Stimulated activated CD8-positive, alpha-beta memory T cell treated with anti-CD3 and anti-CD28 coated beads, Interleukin-12 subunit alpha, Interleukin-12 subunit beta, amount 100 ng/mL, for 24 hours (primary cell): ENCODE data around the gene ZDHHC14.
A peak's percentile ranks its signal among the peaks of the same experiment; 100 is the strongest.
"Not testable (repeated sequence)": the region's sequence is repeated elsewhere in the genome, so short reads cannot be mapped to it uniquely, and the experiment has no call there.

Experiments used
- DNase-seq: peaks from one replicate; pipeline ENCODE4 v3.0.0-alpha.2; 2020; ENCODE audit errors: extremely low read depth

ZDHHC14 gene

DNA sequence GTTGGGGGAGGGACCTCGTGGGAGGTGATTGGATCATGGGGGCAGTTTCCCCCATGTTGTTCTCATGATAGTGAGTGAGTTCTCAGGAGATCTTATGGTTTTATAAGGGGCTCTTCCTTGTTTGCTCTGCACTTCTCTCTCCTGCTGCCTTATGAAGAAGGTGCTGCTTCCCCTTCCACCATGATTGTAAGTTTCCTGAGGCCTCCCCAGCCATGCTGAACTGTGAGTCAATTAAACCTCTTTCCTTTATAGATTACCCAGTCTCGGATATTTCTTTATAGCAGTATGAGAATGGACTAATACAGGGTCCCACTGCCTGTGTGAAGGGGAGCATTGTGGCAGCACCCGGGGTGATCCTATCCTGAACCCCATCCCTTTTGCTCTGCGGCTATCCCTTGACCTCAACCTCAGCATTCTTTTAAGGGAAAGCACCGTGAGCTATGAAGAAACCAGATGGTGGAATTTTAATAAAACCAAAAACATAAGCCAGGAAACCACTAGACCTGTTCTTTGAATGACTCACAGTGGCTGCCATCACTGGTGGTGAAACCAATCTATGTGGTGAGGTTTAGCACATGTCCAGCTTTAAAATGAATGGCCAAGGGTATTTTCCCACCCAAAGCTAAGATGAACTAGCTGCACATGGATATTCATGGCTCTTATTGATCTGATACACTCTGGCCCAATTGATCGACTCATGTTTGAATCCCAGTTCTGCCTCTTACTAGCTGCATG, 62.2 kb downstream of the ZDHHC14 start:
- no peak for DNase-seq

- no peak for DNase-seq
Observed at GRCh38 chr6:157445277-157446009, 64.5 kb downstream of the ZDHHC14 start.

- DNase-seq, result no peak
Observed at GRCh38 chr6:157447735-157448134, 66.7 kb downstream of the ZDHHC14 start.

GRCh38 chr6:157449610-157450009, 68.6 kb downstream of the ZDHHC14 start:
- no peak for DNase-seq

- DNase-seq, result no peak
Observed at GRCh38 chr6:157450931-157451742, 70.1 kb downstream of the ZDHHC14 start.

DNA sequence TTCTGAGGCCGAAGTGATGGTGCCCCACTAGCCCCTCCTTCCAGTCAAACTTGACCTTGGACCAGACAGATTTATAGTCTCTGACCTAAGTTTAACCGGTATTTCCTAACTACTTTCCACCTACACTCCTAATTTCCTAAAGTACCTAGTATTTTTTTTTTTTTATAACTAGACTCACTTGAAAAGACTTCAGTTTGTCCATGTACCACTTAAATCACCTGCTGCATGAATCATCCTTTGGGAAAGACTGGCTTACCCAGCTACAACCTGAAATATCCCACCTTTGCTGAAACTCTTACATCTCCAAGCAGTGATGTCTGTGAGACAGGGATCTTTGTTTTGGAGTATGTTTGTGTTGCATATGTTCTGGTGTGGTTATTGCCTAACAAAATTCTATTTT, 71.1 kb downstream of the ZDHHC14 start:
- no peak for DNase-seq

- no peak for DNase-seq
Observed at GRCh38 chr6:157453131-157453530, 72.1 kb downstream of the ZDHHC14 start.

DNA sequence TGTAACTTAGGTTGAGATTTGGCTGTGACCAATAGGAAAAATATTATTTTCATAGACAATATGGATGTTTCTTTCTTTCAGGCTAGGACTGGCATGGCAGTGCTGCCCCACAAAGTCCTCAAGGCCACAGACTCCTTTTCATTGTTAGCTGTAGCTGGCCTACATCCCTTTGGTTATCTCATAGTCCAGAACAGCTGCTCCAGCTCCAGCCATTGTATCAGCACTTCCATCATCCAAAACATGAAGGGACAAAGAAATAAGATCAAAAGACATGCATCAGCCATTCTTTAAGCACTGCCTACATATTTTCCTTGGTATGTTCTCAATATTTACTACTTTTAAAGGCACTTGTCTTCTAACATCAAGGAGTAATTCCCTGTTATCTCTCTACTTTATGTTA, 73.0 kb downstream of the ZDHHC14 start:
- no peak for DNase-seq

GRCh38 chr6:157454762-157455714, 74.0 kb downstream of the ZDHHC14 start:
- DNase-seq, result no peak

- no peak for DNase-seq
Observed at GRCh38 chr6:157455731-157456523, 74.9 kb downstream of the ZDHHC14 start.

DNA sequence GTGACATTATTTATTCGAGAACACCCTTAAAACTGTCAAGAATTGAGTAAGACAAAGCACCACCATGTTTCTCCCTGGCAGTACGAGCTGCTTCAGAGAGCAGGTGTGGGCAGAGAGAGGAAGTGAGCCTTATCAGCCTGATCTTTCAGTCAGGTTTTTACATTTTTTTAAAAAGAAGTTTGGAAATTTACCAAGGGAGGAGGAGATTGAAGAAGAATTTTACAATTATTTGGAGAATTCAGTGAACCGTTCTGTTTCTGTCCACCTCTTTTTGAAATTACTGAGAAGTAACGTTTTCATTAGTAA, 75.5 kb downstream of the ZDHHC14 start:
- DNase-seq, result no peak

- no peak for DNase-seq
Observed at GRCh38 chr6:157457787-157458186, 76.8 kb downstream of the ZDHHC14 start.

DNA sequence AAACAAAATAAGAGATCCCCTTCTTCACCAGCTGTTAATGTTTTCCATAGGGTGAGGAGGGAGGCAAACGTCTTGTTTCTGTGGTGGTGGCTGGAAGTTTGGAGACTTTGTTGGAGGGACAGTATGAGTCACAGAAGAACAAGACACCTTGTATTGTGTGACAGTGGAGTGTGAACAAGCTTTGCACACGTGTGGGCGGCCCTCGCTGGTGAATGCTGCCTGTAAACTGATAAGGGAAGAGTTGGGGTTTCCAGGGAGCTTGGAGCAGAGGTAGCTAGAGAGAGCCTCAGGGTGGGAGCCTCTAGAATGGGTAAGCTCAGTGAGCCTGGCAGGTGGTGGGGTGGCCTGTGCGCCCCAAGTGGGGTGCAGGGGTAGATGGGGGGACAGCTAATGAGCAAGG, 78.3 kb downstream of the ZDHHC14 start:
- no peak for DNase-seq

- no peak for DNase-seq
Observed at GRCh38 chr6:157460182-157460999, 79.4 kb downstream of the ZDHHC14 start.

DNA sequence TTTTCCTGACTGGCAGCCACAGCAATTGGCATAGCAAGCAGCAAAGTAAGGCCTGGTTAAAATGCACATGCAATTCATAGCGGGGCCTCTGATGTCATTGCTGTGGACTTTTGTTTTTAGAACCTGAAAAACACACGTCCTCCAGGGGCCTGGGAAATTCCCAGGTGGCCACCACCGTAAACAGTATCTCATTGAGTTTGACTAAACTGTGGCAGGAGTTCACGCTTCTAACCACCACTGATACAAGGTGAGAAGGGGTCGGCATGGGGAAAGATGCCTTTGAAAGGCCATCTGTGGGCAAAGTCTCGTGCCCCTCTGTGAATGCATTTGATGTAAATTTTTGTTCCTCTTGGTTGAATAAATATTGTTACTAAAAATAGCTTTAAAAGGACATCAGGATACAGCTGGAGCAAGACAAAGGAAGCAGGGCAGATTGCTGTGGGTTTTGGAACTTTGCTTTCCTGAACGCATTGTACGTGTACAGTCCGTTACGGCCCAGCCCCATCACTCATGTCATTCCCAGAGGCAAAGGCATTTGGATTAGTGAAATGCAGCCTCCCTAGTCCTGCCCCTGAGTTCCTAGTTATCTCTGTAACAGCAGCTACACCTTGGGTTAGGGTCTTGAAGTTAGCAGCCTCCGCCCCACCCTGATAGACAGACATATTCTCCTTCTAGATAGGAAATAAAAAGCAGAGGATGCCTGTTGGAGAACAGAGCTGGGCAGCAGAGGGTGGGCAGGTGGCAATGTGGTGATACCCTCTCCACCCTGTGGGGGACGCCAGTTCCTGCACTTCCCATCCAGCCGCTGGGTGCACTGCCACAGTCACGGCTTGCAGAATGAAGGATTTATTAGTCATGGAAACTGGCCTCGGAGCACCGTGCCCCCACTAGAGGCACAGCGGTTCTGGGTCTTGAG, 80.3 kb downstream of the ZDHHC14 start:
- DNase-seq, result peak; percentile 19

DNA sequence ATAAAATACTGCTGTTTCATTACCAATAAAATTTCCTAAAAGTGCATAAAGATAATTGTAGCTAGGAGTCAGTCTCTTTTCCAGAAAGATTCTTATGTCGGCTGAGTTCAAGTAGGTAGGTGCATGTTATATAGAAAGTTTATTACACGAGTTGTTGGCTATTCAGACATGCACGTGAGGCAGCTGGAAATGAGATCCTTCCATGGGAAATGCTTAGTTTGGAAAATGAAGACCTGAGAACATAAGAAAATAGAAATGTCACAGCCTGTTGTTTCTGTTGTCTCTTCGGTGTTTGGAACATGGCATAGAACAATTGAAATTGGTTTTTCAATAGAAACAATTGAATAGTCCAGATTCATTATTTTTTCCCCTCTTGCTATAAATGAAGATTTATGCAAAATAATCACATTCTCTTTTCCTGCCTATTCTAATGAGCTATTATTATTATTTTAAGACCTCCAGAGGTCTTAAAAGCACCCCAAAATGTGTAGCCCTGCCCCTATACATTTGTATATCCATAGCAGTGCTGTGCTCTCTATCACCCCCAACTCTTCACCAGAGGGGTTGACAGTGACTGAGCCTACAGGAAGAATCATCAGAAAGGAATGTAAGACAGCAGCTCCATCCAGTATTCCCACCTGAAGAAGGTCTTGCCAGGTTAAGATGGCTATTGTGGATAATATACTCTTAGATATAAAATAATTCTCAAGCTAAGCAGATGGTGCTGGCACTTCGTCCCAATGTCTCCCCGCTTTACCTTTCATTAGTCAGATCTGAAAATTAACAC, 82.2 kb downstream of the ZDHHC14 start:
- no peak for DNase-seq

- DNase-seq, result not testable (repeated sequence)
Observed at GRCh38 chr6:157463743-157464135, 82.7 kb downstream of the ZDHHC14 start.
